GM21717 (cell line): ENCODE data around the gene LPXN.

ENCODE experiments used
- ATAC-seq: cut with Tn5 transposase; IDR thresholded peaks from one replicate; pipeline ENCODE4 v1.9.1; 2021; ENCODE audit warnings: mild to moderate bottlenecking, moderate library complexity; ENCODE audit not compliant: unreplicated experiment

The LPXN gene

DNA sequence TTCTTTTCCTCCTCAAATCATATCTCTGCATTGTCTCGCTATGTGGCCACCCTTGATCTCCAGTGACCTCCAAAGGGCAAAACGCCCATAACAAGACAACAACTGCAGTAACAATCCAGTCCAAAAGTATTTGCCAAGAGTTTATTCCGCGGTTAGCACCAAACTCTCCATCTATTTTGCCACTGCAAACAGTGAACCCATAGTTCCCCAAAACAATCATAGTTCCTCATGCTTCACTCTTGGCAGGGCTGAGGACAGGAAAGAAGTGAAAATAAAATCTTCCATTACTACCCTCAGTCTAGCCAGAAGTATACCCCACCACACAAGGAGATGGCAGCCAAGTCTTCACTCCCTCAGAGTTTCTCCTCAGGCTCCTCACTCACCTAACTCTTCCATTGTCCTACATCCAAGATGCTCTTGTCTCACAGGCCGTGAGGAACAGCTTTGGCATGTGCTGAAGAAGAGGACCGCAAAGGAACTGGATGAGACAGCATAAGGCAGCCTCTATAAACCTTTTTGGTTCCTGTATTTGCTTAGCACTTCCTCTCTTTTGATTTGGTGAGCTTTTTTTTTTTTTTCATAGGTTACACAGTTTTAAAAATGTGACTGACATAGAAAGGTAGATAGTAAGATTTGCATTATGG is at the start of gene LPXN:
Gene LPXN, minus strand, starts transcription at position 480 of the 644 bp plus-strand sequence. Its CDS starts 84 bp downstream, at position 396.
- ATAC-seq: no peak

DNA sequence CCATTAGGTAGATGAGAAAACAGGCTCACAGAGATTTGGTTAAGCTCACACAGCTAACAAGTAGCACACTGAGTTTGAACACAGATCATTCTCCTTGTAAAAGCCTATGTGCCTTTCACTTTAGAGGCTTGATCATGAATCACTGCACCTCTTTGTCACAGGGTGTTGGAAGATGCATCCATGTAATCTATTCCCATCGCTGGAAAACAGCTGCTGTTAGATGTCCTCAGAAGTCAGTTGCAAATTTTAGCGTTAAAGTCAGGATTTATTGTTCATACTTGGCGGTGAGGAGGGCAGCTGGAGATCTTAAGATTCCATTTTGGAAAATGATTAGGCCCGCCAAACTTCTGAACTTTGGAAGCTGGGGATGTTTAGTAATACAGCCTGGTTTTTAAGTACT is 49.4 kb upstream of the LPXN start:
- ATAC-seq: no peak

DNA sequence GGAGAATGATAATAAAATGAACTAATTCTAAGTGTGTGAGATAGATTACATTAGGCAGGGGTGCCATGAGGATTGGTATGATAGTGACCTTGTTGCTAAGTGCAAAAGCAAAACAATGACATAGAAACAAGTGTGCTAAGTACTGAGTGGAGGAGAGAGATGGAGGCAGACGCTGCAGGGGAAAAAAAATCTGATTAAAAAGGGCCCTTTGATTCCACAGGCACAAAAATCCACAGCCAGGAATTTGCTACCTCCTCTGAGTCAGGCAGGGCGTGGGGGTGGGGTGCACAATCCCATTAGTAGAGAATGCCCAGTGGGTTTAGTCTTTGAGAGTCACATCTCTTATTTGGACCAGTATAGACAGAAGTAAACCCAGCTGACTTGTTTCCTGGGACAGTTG is 46.7 kb upstream of the LPXN start, which contains the start of gene CNTF:
Gene CNTF, plus strand, starts transcription at position 322 of the 400 bp plus-strand sequence. CDS start 88 bp downstream, outside the sequence.
- ATAC-seq: no peak

DNA sequence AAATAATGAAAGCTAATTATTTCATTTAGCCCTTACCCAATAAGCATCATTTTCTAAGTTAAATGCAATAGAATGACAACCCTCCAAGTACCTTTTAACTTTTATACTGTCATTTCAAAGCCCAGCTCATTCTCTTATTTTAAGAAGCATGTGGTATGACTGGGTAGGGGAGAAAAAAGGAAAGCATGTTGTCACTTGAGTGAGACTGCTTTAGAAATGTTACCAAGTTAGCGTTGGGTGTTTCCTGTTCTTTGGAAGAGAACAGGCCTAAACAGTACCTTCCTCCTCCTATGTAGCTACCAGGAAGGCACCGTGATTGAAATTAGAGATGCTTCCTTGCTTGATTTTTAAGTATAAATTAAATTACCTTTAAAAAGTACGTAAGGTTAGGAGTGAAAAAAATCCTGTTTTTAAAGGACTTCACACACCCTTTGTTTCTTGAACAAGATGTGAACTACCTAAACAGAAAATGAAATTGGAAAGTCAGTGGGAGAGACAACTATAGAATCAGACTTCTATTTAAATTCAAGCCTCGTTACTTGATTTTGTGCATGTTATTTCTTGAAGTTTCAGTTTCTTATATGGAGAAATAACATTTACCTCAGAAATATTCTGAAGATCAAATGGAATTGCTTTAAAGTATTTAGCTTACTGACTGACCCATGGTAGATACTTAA is 46.1 kb upstream of the LPXN start:
- peak; percentile 80 for ATAC-seq

DNA sequence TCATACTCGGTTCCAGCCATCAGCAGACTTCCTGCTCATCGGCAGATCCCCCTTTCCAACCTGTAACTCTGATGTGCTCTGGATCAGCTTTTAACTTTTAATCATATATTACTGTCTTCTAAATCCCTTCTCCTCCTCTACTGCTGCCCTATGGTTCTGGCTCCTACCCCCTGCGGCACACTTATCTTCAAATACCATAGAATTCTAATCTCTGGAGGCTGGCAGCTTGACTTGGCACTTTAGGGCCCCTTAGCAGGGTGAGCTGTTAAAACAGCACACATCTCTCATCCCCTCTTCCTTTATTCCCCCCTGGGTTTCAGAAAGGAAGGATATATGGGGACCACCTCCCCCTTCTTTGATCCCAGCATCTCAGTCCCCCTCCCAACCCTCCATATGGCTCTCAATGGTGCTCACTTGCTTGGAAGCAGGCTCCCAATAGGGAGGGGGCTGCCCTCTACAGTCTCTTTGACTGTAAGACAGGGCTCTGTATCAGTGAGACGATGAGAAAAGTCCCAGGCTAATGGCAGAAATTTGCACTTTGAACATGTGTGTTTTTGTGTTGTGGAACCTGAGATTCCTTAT is 42.4 kb upstream of the LPXN start:
- ATAC-seq: no peak

DNA sequence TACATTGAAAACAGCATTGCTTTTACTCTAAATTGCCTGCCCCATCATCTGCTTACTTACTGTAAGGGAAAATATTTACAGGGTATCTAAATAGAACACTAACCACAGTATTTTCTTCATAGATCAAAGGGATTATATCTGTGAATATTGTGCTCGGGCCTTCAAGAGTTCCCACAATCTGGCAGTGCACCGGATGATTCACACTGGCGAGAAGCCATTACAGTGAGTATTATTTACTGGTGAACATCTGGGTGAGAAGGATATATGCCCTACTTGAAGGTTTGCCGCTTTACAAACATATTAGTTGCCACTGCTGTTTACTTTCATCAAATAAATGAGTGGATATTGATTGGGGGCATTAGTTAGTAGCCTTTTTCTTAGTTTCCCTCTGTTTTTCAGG is 40.9 kb upstream of the LPXN start:
- no peak for ATAC-seq

DNA sequence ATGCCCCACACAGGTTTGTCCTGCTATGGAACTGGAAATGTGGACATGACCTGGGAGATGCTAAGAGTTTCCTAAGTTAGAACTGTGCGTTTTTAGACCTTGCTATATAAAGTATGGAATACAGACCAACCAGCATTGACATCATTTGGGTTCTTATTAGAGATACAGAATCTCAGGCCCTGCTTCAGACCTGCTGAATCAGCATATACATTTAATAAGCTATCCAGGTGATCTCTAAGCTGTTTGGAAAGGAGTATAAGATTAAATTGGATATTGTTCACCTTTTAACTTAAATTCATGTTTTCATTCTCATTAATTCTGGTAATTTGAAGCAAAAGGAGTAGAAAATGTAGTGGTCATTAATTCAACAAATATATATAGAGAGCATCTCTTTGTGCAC is 39.9 kb upstream of the LPXN start:
- ATAC-seq: no peak

DNA sequence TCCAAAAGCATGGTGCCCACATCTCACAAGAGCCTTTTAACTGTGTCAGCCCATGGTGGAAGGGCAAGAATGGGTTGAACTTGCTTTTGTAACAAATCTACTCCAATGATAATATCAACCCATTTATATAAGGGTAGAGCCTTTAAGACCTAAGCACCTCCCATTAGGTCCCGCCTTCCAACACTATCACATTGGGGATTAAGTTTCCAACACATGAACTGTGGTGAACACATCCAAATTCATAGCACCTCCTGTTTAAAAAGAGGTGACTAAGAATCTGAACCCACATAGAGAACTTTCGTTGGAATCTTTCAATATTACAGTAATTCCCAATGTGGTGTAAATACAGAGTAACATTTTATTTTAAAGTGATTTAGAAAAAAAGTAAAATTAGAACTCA is 37.6 kb upstream of the LPXN start:
- ATAC-seq: no peak

DNA sequence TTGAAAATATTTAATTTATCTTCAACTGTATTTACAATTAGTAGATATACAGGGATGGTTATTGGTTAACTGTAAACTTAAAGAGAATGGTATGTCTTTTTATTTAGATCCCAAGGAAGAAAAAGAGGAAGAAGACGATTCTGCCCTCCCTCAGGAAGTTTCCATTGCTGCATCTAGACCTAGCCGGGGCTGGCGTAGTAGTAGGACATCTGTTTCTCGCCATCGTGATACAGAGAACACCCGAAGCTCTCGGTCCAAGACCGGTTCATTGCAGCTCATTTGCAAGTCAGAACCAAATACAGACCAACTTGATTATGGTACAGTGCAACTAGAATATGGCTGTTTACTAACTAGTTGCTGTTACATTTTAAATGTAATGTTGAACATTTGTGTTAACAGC is 34.1 kb upstream of the LPXN start:
- ATAC-seq: peak; percentile 47

DNA sequence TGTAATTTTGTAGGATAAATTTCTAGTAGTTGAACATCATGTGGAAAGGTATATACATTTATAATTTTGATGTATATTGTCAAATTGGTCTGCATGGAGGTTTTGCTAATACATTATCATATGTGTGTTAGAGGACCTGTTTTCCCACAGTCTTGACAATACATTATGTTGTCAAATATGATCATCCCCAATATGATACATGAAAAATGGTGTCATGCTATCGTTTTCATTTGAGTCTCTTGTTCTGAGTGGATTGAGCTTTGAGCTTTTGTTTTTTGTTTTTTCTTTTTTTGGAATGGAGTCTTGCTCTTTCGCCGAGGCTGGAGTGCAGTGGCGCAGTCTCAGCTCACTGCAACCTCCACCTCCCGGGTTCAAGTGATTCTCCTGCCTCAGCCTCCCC is 32.7 kb upstream of the LPXN start:
- no peak for ATAC-seq

DNA sequence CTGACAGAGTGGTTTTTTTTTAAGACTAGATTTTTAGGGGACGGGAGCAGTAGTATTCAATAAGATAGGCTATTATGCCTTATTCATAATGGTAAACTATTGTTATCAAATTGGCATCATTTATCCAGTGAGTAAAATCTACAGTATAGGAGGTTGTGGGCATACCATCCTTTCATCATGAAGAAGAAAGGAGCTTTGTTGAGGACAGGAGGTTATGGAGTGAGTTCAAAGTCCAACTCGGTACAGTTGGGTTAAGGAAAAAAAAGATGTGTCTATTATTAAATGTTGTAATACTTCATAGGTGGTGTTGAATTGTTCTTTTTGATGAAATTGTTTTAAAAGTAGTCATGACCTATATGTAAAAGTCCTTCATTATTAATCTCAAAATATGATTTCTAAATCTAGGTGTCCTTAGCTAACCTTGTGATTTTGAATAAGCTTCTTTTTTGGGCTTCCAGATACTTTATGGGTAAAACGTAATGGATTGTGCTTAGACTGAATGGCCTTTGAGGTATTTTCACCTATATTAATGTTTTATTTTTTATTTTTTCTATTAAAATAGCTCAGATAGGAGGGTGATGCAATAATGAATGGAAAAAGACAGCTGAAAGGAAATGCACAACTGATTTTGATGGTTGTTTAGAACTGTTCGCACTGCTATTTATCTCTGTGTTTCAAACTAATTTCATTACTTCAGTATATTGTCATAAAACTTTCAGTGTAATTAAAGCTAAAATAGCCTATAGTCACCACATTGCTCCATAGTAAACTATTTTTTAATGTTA is 31.5 kb upstream of the LPXN start:
- no peak for ATAC-seq

DNA sequence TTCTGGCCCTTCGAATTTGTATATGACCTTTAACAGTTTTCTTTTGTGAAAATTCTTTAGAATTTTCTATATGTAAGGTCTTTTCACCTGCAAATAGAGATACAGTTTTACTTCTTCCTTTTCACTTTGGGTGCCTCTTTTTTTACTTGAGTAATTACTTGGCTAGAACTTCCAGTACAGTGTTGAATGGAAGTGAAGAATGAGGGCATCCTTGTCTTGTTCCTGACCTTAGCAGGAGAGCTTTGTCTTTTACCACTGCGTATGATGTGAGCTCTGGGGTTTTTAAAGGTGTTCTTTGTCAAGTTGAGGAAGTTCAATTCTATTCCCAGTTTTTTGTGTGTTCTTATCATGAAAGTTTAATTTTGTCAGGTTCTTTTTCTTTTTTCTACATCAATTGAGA is 24.9 kb upstream of the LPXN start:
- ATAC-seq: no peak

DNA sequence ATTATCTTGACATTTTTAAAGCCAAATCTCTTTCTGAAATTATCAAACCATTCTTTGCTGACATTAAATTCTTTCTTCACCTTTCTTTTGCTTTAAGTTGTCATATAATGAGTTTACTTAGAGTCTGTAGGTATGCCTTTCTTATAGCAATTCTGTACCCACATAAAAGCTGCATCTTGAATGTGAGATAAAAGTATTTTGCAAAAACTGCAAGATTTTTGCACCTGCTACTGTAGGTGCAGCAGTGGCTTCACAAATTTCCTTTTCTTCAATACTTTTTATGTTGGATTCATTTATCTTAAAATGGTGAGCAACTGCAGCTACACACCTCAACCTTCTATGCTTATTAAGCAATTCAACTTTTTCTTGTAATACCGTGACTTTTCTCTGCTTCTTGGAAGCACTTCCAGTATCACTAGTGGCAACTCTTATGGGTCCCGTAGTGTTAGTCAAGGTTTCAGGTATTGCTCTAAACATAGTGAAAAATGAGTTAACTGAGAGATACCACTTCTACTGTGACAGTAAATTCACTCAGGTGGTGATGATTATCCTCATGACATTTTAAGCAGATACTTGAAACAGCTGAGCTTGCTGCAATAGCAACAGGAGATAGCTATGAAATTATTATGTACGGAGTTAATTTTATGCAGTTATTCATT is 22.0 kb upstream of the LPXN start:
- ATAC-seq: no peak

DNA sequence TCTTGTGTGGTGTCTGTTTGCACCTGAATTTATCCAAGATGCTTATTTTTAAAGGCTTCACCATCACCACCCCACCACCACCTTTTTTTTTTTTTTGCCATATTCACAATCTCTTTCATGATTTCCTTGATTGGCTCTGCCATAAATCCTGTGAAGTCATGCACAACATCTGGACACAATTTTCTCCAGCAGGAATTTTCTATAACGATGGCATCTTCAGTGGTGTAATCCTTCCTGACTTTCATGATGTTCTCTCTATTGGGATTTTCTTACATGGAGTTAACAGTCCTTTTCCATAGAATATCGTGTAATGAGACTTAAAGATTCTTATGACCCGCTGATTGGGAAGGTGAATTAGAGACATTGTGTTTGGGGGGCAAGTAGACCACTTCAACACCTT is 21.0 kb upstream of the LPXN start:
- no peak for ATAC-seq

DNA sequence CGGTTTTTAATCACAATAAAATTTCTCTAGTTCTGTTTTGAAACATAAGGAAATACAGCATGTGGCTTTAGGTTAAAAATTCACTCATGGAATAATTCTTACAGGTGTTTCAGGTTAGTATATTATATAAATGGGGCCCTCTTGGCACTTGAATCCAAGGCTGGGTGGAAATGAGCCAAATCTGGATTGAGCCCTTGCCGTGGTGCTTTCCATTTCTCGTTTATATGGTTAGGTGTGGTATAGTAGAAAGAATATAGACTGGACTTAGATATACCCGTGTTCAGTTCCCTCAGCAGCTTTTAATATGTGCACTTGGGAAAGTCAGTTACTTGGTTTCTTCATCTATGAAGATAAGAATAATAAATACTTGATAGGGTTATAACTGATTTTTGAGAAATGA is 19.2 kb upstream of the LPXN start:
- ATAC-seq: no peak

DNA sequence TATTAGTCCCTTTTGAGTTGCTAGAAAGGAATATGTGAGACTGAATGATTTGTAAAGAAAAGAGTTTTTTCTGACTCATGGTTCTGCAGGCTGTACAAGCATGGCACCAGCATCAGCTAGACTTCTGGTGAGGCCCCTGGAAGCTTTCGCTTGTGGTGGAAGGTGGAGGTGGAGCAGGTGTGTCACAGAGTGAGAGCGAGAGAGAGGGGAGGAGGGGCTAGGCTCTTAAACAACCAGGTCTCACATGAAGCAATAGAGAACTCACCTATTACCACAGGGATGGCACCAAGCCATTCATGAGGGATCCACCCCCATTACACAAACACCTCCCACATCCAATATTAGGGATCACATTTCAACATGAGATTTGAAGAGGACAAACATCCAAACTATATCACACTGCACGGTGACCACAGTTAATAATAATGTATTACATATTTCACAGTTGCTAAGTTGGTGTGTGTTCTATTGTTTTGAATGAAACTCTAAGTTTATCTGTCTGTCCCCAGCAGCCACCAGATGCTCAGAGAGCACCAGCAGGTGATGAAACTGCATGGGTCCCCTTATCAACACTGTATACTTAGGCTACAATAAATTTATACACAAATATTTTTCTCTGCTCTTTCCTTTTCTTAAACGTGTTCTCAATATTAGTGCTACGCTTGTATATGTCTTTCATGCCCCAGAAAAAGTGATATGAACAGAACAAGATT is 17.3 kb upstream of the LPXN start:
- ATAC-seq: no peak

DNA sequence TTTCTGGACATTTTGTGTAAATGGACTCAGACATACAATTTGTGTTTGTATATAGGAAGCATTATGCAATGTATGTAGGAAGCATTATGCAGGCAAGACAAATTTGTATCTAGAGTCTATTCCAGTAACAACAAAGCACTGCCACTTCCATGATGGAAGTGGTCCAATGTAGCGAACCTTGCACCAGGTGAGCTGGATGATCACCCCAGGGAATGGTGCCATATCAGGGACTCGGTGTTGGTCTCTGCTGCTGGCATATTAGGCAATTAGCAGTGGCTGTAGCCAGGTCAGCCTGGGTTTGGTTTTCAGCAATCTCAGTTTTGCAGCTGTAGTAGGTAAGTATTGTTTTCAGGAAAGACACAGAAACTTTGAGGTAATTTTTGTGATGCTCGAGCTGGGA is 16.0 kb upstream of the LPXN start:
- ATAC-seq: no peak

DNA sequence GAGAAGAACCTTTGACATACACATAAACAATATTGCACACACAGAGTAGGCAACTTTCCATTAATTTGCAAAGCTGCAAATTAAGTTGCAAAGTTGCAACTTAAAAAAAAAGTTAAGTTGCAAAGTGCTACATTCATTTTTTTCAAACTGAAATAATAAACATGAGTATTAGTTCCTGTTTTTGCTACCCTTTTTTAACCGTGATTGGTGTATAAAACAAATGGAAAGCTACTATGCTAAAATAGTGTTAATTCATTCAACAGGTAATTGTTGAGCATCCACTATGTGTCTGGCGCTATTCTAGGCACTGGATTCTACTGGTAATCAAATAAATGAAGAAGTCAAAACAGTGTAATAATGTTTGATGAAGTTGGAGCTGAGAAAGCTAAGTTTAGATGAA is 11.3 kb upstream of the LPXN start:
- no peak for ATAC-seq

DNA sequence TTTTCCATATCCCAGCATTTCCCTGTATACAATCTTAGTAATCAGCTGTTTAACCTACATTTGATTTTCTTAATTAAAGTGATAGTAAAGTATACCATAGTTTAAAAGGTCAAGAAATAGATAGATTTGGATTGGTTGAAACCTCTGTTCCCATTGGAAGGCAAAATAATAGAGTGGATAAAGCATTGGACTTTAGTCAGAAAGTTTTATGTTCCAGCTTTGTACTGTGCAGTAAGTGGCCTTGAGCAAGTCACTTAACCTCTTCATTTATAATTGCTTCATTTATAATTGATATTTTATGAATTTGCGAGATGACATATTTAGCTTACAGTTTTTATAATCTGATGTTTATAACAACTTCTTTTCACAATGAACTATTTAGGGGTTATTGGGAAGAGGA is 6.8 kb upstream of the LPXN start:
- ATAC-seq: no peak

DNA sequence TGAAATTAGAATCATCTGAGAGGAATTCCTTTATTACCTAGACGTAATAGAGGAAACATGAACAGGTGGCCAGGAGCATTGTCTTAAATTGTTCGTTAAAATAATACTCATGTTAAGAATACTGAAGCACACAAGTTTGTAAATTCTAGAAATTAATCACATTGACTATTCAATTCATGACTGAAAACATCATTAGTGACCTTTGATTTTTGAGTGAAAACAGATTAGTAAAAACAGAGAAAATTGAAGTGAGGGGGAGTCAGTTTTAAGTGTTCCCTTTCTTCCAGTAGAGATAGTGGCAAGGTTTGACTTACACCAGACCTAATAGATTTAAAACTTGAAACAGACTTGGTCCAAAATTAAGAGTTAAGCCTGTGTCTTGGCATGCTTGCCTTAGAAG is 4.7 kb upstream of the LPXN start:
- ATAC-seq: no peak
